DND-41 (cell line): ENCODE measurements around the gene MEMO1.
A peak's percentile ranks its signal among the peaks of the same experiment; 100 is the strongest.

Experiments used
- ATAC-seq: fragments of 200-7000 bp; cut with Tn5 transposase; 3 replicates; pipeline ENCODE4 v1.9.1; 2021; ENCODE audit warnings: low read depth; ENCODE audit not compliant: insufficient read depth
- DNase-seq: peaks from one replicate; pipeline ENCODE4 v3.0.0-alpha.2; 2020
- H2AFZ ChIP-seq: 2 replicates; pipeline ENCODE4 v1.6.0; 2012; ENCODE audit warnings: low read depth, low read length
- H3K27ac ChIP-seq: 2 replicates; pipeline ENCODE4 v1.5.1; 2012; ENCODE audit warnings: low read length, inconsistent platforms
- H3K27me3 ChIP-seq: fragments of 200-600 bp; sonication (generic); 2 replicates; pipeline ENCODE4 v1.6.0; 2012; ENCODE audit warnings: low read length, mild to moderate bottlenecking, inconsistent platforms; ENCODE audit not compliant: insufficient read depth, poor library complexity
- H3K36me3 ChIP-seq: 2 replicates; pipeline ENCODE4 v1.5.1; 2012; ENCODE audit warnings: low read length, inconsistent platforms; ENCODE audit not compliant: insufficient read depth
- H3K4me1 ChIP-seq: 2 replicates; pipeline ENCODE4 v1.5.1; 2012; ENCODE audit warnings: mild to moderate bottlenecking, low read length; ENCODE audit not compliant: insufficient read depth
- H3K4me2 ChIP-seq: 2 replicates; pipeline ENCODE4 v1.6.0; 2012; ENCODE audit warnings: mild to moderate bottlenecking, moderate library complexity, low read length, inconsistent platforms; ENCODE audit not compliant: insufficient read depth
- H3K4me3 ChIP-seq, 2 experiments: fragments of 200-600 bp in 1 of 2; shearing (Covaris generic) in 1 of 2; 2 replicates each; pipeline ENCODE4 v1.5.1; 2012 to 2016; ENCODE audit warnings: inconsistent platforms in 2 of 2, low read length in 2 of 2, mild to moderate bottlenecking in 2 of 2, low read depth in 1 of 2, moderate library complexity in 1 of 2
- H3K79me2 ChIP-seq: 2 replicates; pipeline ENCODE4 v1.6.0; 2012; ENCODE audit warnings: low read length, inconsistent platforms; ENCODE audit not compliant: insufficient read depth
- H3K9ac ChIP-seq: 2 replicates; pipeline ENCODE4 v1.6.0; 2012; ENCODE audit warnings: low read depth, mild to moderate bottlenecking, inconsistent platforms, low read length, moderate library complexity
- H3K9me3 ChIP-seq: 2 replicates; pipeline ENCODE4 v1.5.1; 2012; ENCODE audit warnings: low read length, moderate library complexity, mild to moderate bottlenecking, inconsistent platforms; ENCODE audit not compliant: insufficient read depth, severe bottlenecking
- H4K20me1 ChIP-seq: 2 replicates; pipeline ENCODE4 v1.6.0; 2012; ENCODE audit warnings: low read length; ENCODE audit not compliant: insufficient read depth
- EZH2 ChIP-seq: IDR thresholded peaks from 3 replicates; pipeline ENCODE4 v1.6.1; 2012; ENCODE audit warnings: borderline replicate concordance, low read depth, mild to moderate bottlenecking, moderate library complexity, low read length, inconsistent platforms; ENCODE audit not compliant: severe bottlenecking
- TF ChIP-seq, protein P1 (sequence below): IDR thresholded peaks from 2 replicates; pipeline ENCODE4 v1.5.1; 2012; ENCODE audit warnings: borderline replicate concordance, low read length, moderate library complexity, mild to moderate bottlenecking; ENCODE audit not compliant: poor library complexity, severe bottlenecking; ENCODE audit errors: extremely low read depth

MEMO1 gene

DNA sequence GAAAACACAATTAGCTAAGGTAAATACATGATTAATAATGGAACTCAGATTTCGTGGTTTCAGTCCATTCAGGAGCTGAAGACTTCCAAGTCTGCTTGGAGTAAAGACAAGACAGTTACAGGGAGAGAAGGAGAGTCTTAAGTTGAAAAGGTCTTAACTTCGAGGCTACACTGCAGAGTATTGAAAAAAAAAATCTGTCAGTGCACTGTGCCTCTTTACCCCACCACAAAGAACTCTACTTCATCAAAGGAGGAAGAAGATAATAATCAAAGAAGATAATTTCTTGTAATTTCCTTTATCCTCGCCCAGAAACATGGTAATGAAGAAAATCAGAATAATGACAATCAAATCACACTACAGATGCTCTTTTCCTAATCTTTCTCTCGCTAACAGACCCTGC is 75.4 kb downstream of the MEMO1 start:
- no peaks in the 10 kb centered on the region for H3K27me3 ChIP-seq
- H3K36me3 ChIP-seq = no peaks in the 10 kb centered on the region
- H3K4me1 ChIP-seq = no peaks in the 10 kb centered on the region
- H3K4me2 ChIP-seq = no peak overlapping the region
- ATAC-seq = peak; percentile 70
- no peak for TF ChIP-seq EZH2
- TF ChIP-seq, protein P1, sequence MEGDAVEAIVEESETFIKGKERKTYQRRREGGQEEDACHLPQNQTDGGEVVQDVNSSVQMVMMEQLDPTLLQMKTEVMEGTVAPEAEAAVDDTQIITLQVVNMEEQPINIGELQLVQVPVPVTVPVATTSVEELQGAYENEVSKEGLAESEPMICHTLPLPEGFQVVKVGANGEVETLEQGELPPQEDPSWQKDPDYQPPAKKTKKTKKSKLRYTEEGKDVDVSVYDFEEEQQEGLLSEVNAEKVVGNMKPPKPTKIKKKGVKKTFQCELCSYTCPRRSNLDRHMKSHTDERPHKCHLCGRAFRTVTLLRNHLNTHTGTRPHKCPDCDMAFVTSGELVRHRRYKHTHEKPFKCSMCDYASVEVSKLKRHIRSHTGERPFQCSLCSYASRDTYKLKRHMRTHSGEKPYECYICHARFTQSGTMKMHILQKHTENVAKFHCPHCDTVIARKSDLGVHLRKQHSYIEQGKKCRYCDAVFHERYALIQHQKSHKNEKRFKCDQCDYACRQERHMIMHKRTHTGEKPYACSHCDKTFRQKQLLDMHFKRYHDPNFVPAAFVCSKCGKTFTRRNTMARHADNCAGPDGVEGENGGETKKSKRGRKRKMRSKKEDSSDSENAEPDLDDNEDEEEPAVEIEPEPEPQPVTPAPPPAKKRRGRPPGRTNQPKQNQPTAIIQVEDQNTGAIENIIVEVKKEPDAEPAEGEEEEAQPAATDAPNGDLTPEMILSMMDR = no peak
- no peaks in the 10 kb centered on the region for H3K9me3 ChIP-seq
- H4K20me1 ChIP-seq = no peaks in the 10 kb centered on the region
- peaks cover 12% of the 10 kb centered on the region for H3K79me2 ChIP-seq
- no peak overlapping the region for H3K9ac ChIP-seq
- H2AFZ ChIP-seq = no peak overlapping the region
- no peak for DNase-seq
- no peak overlapping the region for H3K27ac ChIP-seq
- no peak overlapping the region for H3K4me3 ChIP-seq

GRCh38 chr2:31933066-31933465 is 77.7 kb downstream of the MEMO1 start:
- no peak overlapping the region for H3K27ac ChIP-seq
- TF ChIP-seq, protein P1 = no peak
- no peak for TF ChIP-seq EZH2
- H3K4me3 ChIP-seq = no peak overlapping the region
- no peak overlapping the region for H3K4me2 ChIP-seq
- no peaks in the 10 kb centered on the region for H3K9me3 ChIP-seq
- no peak for DNase-seq
- H3K4me1 ChIP-seq = no peaks in the 10 kb centered on the region
- H3K36me3 ChIP-seq = no peaks in the 10 kb centered on the region
- H3K79me2 ChIP-seq = peaks cover 12% of the 10 kb centered on the region
- ATAC-seq = no peak
- H3K9ac ChIP-seq = no peak overlapping the region
- H4K20me1 ChIP-seq = no peaks in the 10 kb centered on the region
- H2AFZ ChIP-seq = no peak overlapping the region
- H3K27me3 ChIP-seq = no peaks in the 10 kb centered on the region

- Histone ChIP-seq H3K27ac (no peak overlapping the region), H3K4me2 (no peak overlapping the region), H3K27me3 (no peaks in the 10 kb centered on the region), H3K4me3 (no peak overlapping the region), H3K79me2 (peaks cover 12% of the 10 kb centered on the region), H3K4me1 (no peaks in the 10 kb centered on the region), H3K9me3 (no peaks in the 10 kb centered on the region), H2AFZ (no peak overlapping the region), H4K20me1 (no peaks in the 10 kb centered on the region), H3K9ac (no peak overlapping the region), H3K36me3 (no peaks in the 10 kb centered on the region)
- no peak for ATAC-seq
- DNase-seq = no peak
- TF ChIP-seq EZH2 = no peak
- TF ChIP-seq, protein P1 = no peak
Observed at GRCh38 chr2:31932589-31932988, 78.2 kb downstream of the MEMO1 start.

DNA sequence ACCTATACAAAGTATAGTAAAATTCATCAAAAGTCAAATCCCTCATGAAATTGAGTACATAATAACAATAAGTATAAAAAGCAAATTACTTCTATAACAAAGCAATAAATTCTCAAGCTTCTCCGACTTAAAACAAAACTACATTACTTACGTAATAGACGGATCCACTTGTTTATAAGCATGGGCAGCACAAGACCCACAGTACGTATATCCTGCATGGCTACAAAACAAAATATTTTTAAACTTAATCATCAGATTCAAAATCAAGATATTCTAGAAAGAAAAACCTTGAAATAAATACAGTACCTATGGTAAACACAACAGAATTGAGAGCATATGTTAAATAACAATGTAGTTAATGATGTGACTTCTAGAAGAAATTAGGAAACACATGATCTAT is 78.9 kb downstream of the MEMO1 start:
- H3K27ac ChIP-seq = no peak overlapping the region
- DNase-seq (no peak), ATAC-seq (no peak)
- H4K20me1 ChIP-seq = no peaks in the 10 kb centered on the region
- H2AFZ ChIP-seq = no peak overlapping the region
- no peaks in the 10 kb centered on the region for H3K36me3 ChIP-seq
- no peak overlapping the region for H3K9ac ChIP-seq
- no peaks in the 10 kb centered on the region for H3K4me1 ChIP-seq
- TF ChIP-seq, protein P1 = no peak
- no peak for TF ChIP-seq EZH2
- H3K79me2 ChIP-seq = peaks cover 12% of the 10 kb centered on the region
- H3K27me3 ChIP-seq = no peaks in the 10 kb centered on the region
- H3K9me3 ChIP-seq = no peaks in the 10 kb centered on the region
- H3K4me3 ChIP-seq = no peak overlapping the region
- H3K4me2 ChIP-seq = no peak overlapping the region
